ENCODE measurements around the gene FBXL15.

Gene FBXL15

GRCh38 chr10:102407425-102408130 is 13.1 kb upstream of the FBXL15 start:
- Histone ChIP-seq H3K79me2 (ENCODE audit: low read length) (no peaks in the 10 kb centered on the region), H4K20me1 (ENCODE audit: insufficient read depth, low read length) (no peaks in the 10 kb centered on the region), H3K36me3 (replicated peaks; ENCODE audit: insufficient read depth, low read length) (no peaks in the 10 kb centered on the region), H3K9ac (ENCODE audit: low read length) (no peak overlapping the region), H3K9me3 (replicated peaks; ENCODE audit: insufficient read depth, low read length) (no peaks in the 10 kb centered on the region), H2AFZ (ENCODE audit: low read length) (no peak overlapping the region), H3K9me2 (replicated peaks; ENCODE audit: insufficient read depth, low read length) (no peaks in the 10 kb centered on the region), H3K4me3 (ENCODE audit: low read length) (no peak overlapping the region), H3K27ac (ENCODE audit: low read length) (no peak overlapping the region), H3K27me3 (replicated peaks; ENCODE audit: insufficient read depth, low read length) (peaks cover 54% of the 10 kb centered on the region), H3F3A (ENCODE audit: insufficient read depth, low read length) (peaks cover 13% of the 10 kb centered on the region; the same call in 1 of the 2 replicates), H3K4me2 (ENCODE audit: low read depth, low read length) (no peak overlapping the region), H3K4me1 (ENCODE audit: low read length) (no peaks in the 10 kb centered on the region)
- no peak for TF ChIP-seq CTCF (IDR thresholded peaks at IDR 0.05; ENCODE audit: low read length)
- TF ChIP-seq EZH2phosphoT487 (IDR thresholded peaks at IDR 0.05; ENCODE audit: low read length) = no peak
- TF ChIP-seq EZH2 (optimal IDR thresholded peaks at IDR 0.05; ENCODE audit: low read depth, low read length) = no peak
- no peak for DNase-seq

GRCh38 chr10:102408131-102408727 is 12.4 kb upstream of the FBXL15 start:
- H3F3A ChIP-seq (ENCODE audit: insufficient read depth, low read length) = peaks cover 10% of the 10 kb centered on the region; the same call in 1 of the 2 replicates
- no peaks in the 10 kb centered on the region for H3K79me2 ChIP-seq (ENCODE audit: low read length)
- H3K27me3 ChIP-seq (replicated peaks; ENCODE audit: insufficient read depth, low read length) = peaks cover 60% of the 10 kb centered on the region
- no peak overlapping the region for H3K27ac ChIP-seq (ENCODE audit: low read length)
- DNase-seq = no peak
- H3K36me3 ChIP-seq (replicated peaks; ENCODE audit: insufficient read depth, low read length) = no peaks in the 10 kb centered on the region
- no peaks in the 10 kb centered on the region for H3K9me2 ChIP-seq (replicated peaks; ENCODE audit: insufficient read depth, low read length)
- H2AFZ ChIP-seq (ENCODE audit: low read length) = no peak overlapping the region
- no peak overlapping the region for H3K4me2 ChIP-seq (ENCODE audit: low read depth, low read length)
- no peaks in the 10 kb centered on the region for H3K4me1 ChIP-seq (ENCODE audit: low read length)
- no peak overlapping the region for H3K9ac ChIP-seq (ENCODE audit: low read length)
- no peaks in the 10 kb centered on the region for H3K9me3 ChIP-seq (replicated peaks; ENCODE audit: insufficient read depth, low read length)
- TF ChIP-seq CTCF (IDR thresholded peaks at IDR 0.05; ENCODE audit: low read length) (no peak), EZH2 (optimal IDR thresholded peaks at IDR 0.05; ENCODE audit: low read depth, low read length) (no peak), EZH2phosphoT487 (IDR thresholded peaks at IDR 0.05; ENCODE audit: low read length) (no peak)
- H3K4me3 ChIP-seq (ENCODE audit: low read length) = no peak overlapping the region
- H4K20me1 ChIP-seq (ENCODE audit: insufficient read depth, low read length) = no peaks in the 10 kb centered on the region

GRCh38 chr10:102408728-102409603 is 11.7 kb upstream of the FBXL15 start:
- Histone ChIP-seq H3K9me3 (replicated peaks; ENCODE audit: insufficient read depth, low read length) (no peaks in the 10 kb centered on the region), H3K4me1 (ENCODE audit: low read length) (no peaks in the 10 kb centered on the region), H3K4me3 (ENCODE audit: low read length) (no peak overlapping the region), H2AFZ (ENCODE audit: low read length) (no peak overlapping the region), H3K79me2 (ENCODE audit: low read length) (no peaks in the 10 kb centered on the region), H3K27me3 (replicated peaks; ENCODE audit: insufficient read depth, low read length) (peaks cover 68% of the 10 kb centered on the region), H3F3A (ENCODE audit: insufficient read depth, low read length) (0 out of 2 replicates have a peak, but pooled peaks cover 5% of the 10 kb centered on the region), H3K4me2 (ENCODE audit: low read depth, low read length) (peak overlapping the region; percentile 59), H4K20me1 (ENCODE audit: insufficient read depth, low read length) (no peaks in the 10 kb centered on the region), H3K27ac (ENCODE audit: low read length) (no peak overlapping the region), H3K36me3 (replicated peaks; ENCODE audit: insufficient read depth, low read length) (no peaks in the 10 kb centered on the region), H3K9me2 (replicated peaks; ENCODE audit: insufficient read depth, low read length) (no peaks in the 10 kb centered on the region), H3K9ac (ENCODE audit: low read length) (no peak overlapping the region)
- DNase-seq = no peak
- TF ChIP-seq EZH2 (optimal IDR thresholded peaks at IDR 0.05; ENCODE audit: low read depth, low read length) (peak; percentile 75), CTCF (IDR thresholded peaks at IDR 0.05; ENCODE audit: low read length) (no peak)
